Measurements from ENCODE around the gene UBE2L3.
"Not testable (repeated sequence)": the region's sequence is repeated elsewhere in the genome, so short reads cannot be mapped to it uniquely, and the experiment has no call there.

GRCh38 chr22:21539862-21540261 lies 27.7 kb upstream of the UBE2L3 start:
- not testable (repeated sequence) for TF ChIP-seq CTCF (tag by site-specific recombination; IDR thresholded peaks at IDR 0.05); ATF2 (tag by site-specific recombination; IDR thresholded peaks at IDR 0.05; ENCODE audit: low read depth)

All from HEK293 (cell line).